HEK293 (cell line): ENCODE results near the gene ROR2.

Experiments used
- GLIS2 ChIP-seq: fragments of 450-650 bp; formaldehyde crosslinking; IDR thresholded peaks from 2 replicates; pipeline ENCODE4 v1.5.1; 2016; ENCODE audit warnings: missing biosample characterization, missing genetic modification characterization
- MYNN ChIP-seq: fragments of 450-650 bp; formaldehyde crosslinking; IDR thresholded peaks from 2 replicates; pipeline ENCODE4 v1.5.1; 2016; ENCODE audit warnings: missing biosample characterization, missing genetic modification characterization, borderline replicate concordance
- SP7 ChIP-seq: fragments of 450-650 bp; formaldehyde crosslinking; IDR thresholded peaks from 2 replicates; pipeline ENCODE4 v1.5.1; 2016; ENCODE audit warnings: missing biosample characterization, missing genetic modification characterization
- TCF7L2 ChIP-seq: IDR thresholded peaks from 2 replicates; pipeline ENCODE4 v1.6.1; 2011; ENCODE audit warnings: low read depth, mild to moderate bottlenecking, inconsistent platforms, low read length, moderate library complexity, borderline replicate concordance
- ZBTB21 ChIP-seq: fragments of 450-650 bp; formaldehyde crosslinking; IDR thresholded peaks from 2 replicates; pipeline ENCODE4 v1.5.1; 2017; ENCODE audit warnings: missing biosample characterization, missing genetic modification characterization
- ZFP69B ChIP-seq: fragments of 450-650 bp; formaldehyde crosslinking; IDR thresholded peaks from 2 replicates; pipeline ENCODE4 v1.5.1; 2016; ENCODE audit warnings: missing biosample characterization, missing genetic modification characterization
- ZNF132 ChIP-seq: fragments of 450-650 bp; formaldehyde crosslinking; IDR thresholded peaks from 2 replicates; pipeline ENCODE4 v1.5.1; 2017; ENCODE audit warnings: missing biosample characterization, missing genetic modification characterization, borderline replicate concordance
- ZNF174 ChIP-seq: fragments of 450-650 bp; formaldehyde crosslinking; IDR thresholded peaks from 2 replicates; pipeline ENCODE4 v1.5.0; 2017; ENCODE audit warnings: missing biosample characterization, mild to moderate bottlenecking, missing genetic modification characterization
- ZNF239 ChIP-seq: fragments of 450-650 bp; formaldehyde crosslinking; IDR thresholded peaks from 2 replicates; pipeline ENCODE4 v1.5.1; 2016; ENCODE audit warnings: missing biosample characterization, missing genetic modification characterization
- ZNF302 ChIP-seq: fragments of 450-650 bp; formaldehyde crosslinking; IDR thresholded peaks from 2 replicates; pipeline ENCODE4 v1.5.1; 2016; ENCODE audit warnings: missing biosample characterization, missing genetic modification characterization, low read depth
- ZNF324 ChIP-seq: fragments of 450-650 bp; formaldehyde crosslinking; IDR thresholded peaks from 2 replicates; pipeline ENCODE4 v1.5.1; 2016; ENCODE audit warnings: missing biosample characterization, missing genetic modification characterization
- ZNF350 ChIP-seq: fragments of 450-650 bp; formaldehyde crosslinking; IDR thresholded peaks from 2 replicates; pipeline ENCODE4 v1.5.0; 2017; ENCODE audit warnings: missing biosample characterization, mild to moderate bottlenecking, missing genetic modification characterization
- ZNF426 ChIP-seq: fragments of 450-650 bp; formaldehyde crosslinking; IDR thresholded peaks from 2 replicates; pipeline ENCODE4 v1.5.1; 2017; ENCODE audit warnings: missing biosample characterization, missing genetic modification characterization, mild to moderate bottlenecking, inconsistent platforms, moderate library complexity
- ZNF558 ChIP-seq: fragments of 450-650 bp; formaldehyde crosslinking; IDR thresholded peaks from 2 replicates; pipeline ENCODE4 v1.5.1; 2016; ENCODE audit warnings: missing biosample characterization, missing genetic modification characterization
- ZNF596 ChIP-seq: fragments of 450-650 bp; IDR thresholded peaks from 2 replicates; pipeline ENCODE4 v1.5.0; 2018; ENCODE audit warnings: missing biosample characterization, mild to moderate bottlenecking, missing genetic modification characterization, moderate library complexity
- ZNF747 ChIP-seq: fragments of 450-650 bp; formaldehyde crosslinking; IDR thresholded peaks from 2 replicates; pipeline ENCODE4 v1.5.1; 2016; ENCODE audit warnings: missing biosample characterization, missing genetic modification characterization
- TF ChIP-seq, protein P1 (sequence below): fragments of 450-650 bp; formaldehyde crosslinking; IDR thresholded peaks from 2 replicates; pipeline ENCODE4 v1.5.1; 2016; ENCODE audit warnings: missing biosample characterization, missing genetic modification characterization, borderline replicate concordance
- TF ChIP-seq, protein P2 (sequence below): fragments of 450-650 bp; formaldehyde crosslinking; IDR thresholded peaks from 2 replicates; pipeline ENCODE4 v1.5.1; 2016; ENCODE audit warnings: missing biosample characterization, missing genetic modification characterization
- TF ChIP-seq, protein P3 (sequence below): fragments of 450-650 bp; formaldehyde crosslinking; IDR thresholded peaks from 2 replicates; pipeline ENCODE4 v1.5.1; 2016; ENCODE audit warnings: missing biosample characterization, missing genetic modification characterization
- TF ChIP-seq, protein P4 (sequence below): fragments of 450-650 bp; formaldehyde crosslinking; IDR thresholded peaks from 2 replicates; pipeline ENCODE4 v1.5.1; 2016; ENCODE audit warnings: missing biosample characterization, missing genetic modification characterization
- TF ChIP-seq, protein P5 (sequence below): fragments of 450-650 bp; formaldehyde crosslinking; IDR thresholded peaks from 2 replicates; pipeline ENCODE4 v1.5.1; 2016; ENCODE audit warnings: missing biosample characterization, missing genetic modification characterization
- TF ChIP-seq, protein P6 (sequence below): fragments of 450-650 bp; formaldehyde crosslinking; IDR thresholded peaks from 2 replicates; pipeline ENCODE4 v1.5.1; 2016; ENCODE audit warnings: missing biosample characterization, missing genetic modification characterization
- TF ChIP-seq, protein P7 (sequence below): fragments of 450-650 bp; formaldehyde crosslinking; IDR thresholded peaks from 2 replicates; pipeline ENCODE4 v1.5.1; 2017; ENCODE audit warnings: missing biosample characterization, missing genetic modification characterization

Gene ROR2

DNA sequence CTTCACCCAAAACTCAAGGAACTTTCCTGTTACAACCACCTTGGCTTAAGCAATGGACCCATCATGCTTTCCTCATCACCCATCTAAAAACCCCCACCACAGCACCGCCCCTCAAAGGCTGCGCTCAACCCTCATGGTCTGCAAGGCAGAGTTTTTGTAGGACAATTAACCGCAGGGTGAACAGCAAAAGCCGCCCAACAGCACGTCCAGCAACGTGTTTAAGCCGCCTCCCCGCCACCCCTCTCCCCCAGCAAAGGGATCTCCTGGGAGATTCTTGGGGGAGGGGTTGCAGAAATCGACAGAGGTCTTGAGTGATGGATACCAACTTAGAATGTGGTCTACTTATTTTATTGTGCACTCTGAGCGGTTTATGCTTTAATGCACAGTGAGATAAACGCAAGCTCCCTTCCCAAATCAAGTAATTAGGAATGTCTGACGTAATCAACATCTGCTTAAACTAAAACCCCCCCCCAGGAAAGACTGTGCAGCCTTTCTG, 1.9 kb downstream of the ROR2 start (continued):
- TF ChIP-seq, protein P1, sequence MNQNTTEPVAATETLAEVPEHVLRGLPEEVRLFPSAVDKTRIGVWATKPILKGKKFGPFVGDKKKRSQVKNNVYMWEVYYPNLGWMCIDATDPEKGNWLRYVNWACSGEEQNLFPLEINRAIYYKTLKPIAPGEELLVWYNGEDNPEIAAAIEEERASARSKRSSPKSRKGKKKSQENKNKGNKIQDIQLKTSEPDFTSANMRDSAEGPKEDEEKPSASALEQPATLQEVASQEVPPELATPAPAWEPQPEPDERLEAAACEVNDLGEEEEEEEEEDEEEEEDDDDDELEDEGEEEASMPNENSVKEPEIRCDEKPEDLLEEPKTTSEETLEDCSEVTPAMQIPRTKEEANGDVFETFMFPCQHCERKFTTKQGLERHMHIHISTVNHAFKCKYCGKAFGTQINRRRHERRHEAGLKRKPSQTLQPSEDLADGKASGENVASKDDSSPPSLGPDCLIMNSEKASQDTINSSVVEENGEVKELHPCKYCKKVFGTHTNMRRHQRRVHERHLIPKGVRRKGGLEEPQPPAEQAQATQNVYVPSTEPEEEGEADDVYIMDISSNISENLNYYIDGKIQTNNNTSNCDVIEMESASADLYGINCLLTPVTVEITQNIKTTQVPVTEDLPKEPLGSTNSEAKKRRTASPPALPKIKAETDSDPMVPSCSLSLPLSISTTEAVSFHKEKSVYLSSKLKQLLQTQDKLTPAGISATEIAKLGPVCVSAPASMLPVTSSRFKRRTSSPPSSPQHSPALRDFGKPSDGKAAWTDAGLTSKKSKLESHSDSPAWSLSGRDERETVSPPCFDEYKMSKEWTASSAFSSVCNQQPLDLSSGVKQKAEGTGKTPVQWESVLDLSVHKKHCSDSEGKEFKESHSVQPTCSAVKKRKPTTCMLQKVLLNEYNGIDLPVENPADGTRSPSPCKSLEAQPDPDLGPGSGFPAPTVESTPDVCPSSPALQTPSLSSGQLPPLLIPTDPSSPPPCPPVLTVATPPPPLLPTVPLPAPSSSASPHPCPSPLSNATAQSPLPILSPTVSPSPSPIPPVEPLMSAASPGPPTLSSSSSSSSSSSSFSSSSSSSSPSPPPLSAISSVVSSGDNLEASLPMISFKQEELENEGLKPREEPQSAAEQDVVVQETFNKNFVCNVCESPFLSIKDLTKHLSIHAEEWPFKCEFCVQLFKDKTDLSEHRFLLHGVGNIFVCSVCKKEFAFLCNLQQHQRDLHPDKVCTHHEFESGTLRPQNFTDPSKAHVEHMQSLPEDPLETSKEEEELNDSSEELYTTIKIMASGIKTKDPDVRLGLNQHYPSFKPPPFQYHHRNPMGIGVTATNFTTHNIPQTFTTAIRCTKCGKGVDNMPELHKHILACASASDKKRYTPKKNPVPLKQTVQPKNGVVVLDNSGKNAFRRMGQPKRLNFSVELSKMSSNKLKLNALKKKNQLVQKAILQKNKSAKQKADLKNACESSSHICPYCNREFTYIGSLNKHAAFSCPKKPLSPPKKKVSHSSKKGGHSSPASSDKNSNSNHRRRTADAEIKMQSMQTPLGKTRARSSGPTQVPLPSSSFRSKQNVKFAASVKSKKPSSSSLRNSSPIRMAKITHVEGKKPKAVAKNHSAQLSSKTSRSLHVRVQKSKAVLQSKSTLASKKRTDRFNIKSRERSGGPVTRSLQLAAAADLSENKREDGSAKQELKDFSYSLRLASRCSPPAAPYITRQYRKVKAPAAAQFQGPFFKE (tag by site-specific recombination), result no peak
- TF ChIP-seq, protein P2, sequence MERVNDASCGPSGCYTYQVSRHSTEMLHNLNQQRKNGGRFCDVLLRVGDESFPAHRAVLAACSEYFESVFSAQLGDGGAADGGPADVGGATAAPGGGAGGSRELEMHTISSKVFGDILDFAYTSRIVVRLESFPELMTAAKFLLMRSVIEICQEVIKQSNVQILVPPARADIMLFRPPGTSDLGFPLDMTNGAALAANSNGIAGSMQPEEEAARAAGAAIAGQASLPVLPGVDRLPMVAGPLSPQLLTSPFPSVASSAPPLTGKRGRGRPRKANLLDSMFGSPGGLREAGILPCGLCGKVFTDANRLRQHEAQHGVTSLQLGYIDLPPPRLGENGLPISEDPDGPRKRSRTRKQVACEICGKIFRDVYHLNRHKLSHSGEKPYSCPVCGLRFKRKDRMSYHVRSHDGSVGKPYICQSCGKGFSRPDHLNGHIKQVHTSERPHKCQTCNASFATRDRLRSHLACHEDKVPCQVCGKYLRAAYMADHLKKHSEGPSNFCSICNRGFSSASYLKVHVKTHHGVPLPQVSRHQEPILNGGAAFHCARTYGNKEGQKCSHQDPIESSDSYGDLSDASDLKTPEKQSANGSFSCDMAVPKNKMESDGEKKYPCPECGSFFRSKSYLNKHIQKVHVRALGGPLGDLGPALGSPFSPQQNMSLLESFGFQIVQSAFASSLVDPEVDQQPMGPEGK (tag by site-specific recombination), result peak; percentile 75; the same call in 1 of the 2 replicates
- TF ChIP-seq, protein P3, sequence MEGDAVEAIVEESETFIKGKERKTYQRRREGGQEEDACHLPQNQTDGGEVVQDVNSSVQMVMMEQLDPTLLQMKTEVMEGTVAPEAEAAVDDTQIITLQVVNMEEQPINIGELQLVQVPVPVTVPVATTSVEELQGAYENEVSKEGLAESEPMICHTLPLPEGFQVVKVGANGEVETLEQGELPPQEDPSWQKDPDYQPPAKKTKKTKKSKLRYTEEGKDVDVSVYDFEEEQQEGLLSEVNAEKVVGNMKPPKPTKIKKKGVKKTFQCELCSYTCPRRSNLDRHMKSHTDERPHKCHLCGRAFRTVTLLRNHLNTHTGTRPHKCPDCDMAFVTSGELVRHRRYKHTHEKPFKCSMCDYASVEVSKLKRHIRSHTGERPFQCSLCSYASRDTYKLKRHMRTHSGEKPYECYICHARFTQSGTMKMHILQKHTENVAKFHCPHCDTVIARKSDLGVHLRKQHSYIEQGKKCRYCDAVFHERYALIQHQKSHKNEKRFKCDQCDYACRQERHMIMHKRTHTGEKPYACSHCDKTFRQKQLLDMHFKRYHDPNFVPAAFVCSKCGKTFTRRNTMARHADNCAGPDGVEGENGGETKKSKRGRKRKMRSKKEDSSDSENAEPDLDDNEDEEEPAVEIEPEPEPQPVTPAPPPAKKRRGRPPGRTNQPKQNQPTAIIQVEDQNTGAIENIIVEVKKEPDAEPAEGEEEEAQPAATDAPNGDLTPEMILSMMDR, result no peak
- TF ChIP-seq ZNF596 (tag by site-specific recombination) (no peak), GLIS2 (tag by site-specific recombination) (no peak), ZFP69B (0 out of 2 replicates have a peak, but pooled peaks have one; percentile 11), ZNF239 (tag by site-specific recombination) (no peak), ZNF174 (tag by site-specific recombination) (no peak), ZNF132 (tag by site-specific recombination) (no peak), ZNF350 (tag by site-specific recombination) (no peak), ZBTB21 (tag by site-specific recombination) (peak; percentile 68), SP7 (tag by site-specific recombination) (peak; percentile 69), ZNF324 (tag by site-specific recombination) (no peak), ZNF747 (tag by site-specific recombination) (no peak), ZNF302 (tag by site-specific recombination) (no peak), ZNF558 (tag by site-specific recombination) (no peak), ZNF426 (tag by site-specific recombination) (no peak), TCF7L2 (peak; percentile 52; the same call in 1 of the 2 replicates), MYNN (tag by site-specific recombination) (no peak)
- TF ChIP-seq, protein P4, sequence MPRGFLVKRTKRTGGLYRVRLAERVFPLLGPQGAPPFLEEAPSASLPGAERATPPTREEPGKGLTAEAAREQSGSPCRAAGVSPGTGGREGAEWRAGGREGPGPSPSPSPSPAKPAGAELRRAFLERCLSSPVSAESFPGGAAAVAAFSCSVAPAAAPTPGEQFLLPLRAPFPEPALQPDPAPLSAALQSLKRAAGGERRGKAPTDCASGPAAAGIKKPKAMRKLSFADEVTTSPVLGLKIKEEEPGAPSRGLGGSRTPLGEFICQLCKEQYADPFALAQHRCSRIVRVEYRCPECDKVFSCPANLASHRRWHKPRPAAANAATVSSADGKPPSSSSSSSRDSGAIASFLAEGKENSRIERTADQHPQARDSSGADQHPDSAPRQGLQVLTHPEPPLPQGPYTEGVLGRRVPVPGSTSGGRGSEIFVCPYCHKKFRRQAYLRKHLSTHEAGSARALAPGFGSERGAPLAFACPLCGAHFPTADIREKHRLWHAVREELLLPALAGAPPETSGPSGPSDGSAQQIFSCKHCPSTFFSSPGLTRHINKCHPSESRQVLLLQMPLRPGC (tag by site-specific recombination), result no peak
- TF ChIP-seq, protein P5, sequence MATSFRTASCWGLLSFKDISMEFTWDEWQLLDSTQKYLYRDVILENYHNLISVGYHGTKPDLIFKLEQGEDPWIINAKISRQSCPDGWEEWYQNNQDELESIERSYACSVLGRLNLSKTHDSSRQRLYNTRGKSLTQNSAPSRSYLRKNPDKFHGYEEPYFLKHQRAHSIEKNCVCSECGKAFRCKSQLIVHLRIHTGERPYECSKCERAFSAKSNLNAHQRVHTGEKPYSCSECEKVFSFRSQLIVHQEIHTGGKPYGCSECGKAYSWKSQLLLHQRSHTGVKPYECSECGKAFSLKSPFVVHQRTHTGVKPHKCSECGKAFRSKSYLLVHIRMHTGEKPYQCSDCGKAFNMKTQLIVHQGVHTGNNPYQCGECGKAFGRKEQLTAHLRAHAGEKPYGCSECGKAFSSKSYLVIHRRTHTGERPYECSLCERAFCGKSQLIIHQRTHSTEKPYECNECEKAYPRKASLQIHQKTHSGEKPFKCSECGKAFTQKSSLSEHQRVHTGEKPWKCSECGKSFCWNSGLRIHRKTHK (tag by site-specific recombination), result no peak
- TF ChIP-seq, protein P6, sequence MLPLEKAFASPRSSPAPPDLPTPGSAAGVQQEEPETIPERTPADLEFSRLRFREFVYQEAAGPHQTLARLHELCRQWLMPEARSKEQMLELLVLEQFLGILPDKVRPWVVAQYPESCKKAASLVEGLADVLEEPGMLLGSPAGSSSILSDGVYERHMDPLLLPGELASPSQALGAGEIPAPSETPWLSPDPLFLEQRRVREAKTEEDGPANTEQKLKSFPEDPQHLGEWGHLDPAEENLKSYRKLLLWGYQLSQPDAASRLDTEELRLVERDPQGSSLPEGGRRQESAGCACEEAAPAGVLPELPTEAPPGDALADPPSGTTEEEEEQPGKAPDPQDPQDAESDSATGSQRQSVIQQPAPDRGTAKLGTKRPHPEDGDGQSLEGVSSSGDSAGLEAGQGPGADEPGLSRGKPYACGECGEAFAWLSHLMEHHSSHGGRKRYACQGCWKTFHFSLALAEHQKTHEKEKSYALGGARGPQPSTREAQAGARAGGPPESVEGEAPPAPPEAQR (tag by site-specific recombination), result no peak
- TF ChIP-seq, protein P7, sequence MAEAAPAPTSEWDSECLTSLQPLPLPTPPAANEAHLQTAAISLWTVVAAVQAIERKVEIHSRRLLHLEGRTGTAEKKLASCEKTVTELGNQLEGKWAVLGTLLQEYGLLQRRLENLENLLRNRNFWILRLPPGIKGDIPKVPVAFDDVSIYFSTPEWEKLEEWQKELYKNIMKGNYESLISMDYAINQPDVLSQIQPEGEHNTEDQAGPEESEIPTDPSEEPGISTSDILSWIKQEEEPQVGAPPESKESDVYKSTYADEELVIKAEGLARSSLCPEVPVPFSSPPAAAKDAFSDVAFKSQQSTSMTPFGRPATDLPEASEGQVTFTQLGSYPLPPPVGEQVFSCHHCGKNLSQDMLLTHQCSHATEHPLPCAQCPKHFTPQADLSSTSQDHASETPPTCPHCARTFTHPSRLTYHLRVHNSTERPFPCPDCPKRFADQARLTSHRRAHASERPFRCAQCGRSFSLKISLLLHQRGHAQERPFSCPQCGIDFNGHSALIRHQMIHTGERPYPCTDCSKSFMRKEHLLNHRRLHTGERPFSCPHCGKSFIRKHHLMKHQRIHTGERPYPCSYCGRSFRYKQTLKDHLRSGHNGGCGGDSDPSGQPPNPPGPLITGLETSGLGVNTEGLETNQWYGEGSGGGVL (tag by site-specific recombination), result peak; percentile 71
